SU-DHL-6 (cell line): ENCODE measurements around the gene GABBR2.

Source experiments
- H2AFZ ChIP-seq: fragments of 200-600 bp; sonication (generic); 2 replicates; pipeline ENCODE4 v1.6.1; 2014; ENCODE audit warnings: low read depth, mild to moderate bottlenecking, moderate library complexity, mixed read lengths, antibody characterized with exemption, low read length; ENCODE audit not compliant: severe bottlenecking
- H3F3A ChIP-seq: fragments of 200-600 bp; shearing (Covaris generic); 2 replicates; pipeline ENCODE4 v1.6.0; 2016; ENCODE audit warnings: antibody characterized with exemption, mild to moderate bottlenecking; ENCODE audit not compliant: insufficient read depth
- H3K27ac ChIP-seq: fragments of 200-600 bp; sonication (generic); 2 replicates; pipeline ENCODE4 v1.5.1; 2016; ENCODE audit warnings: low read depth, mild to moderate bottlenecking, low read length, moderate library complexity, mixed read lengths
- H3K27me3 ChIP-seq: fragments of 200-600 bp; sonication (generic), shearing (Covaris generic); 2 replicates; pipeline ENCODE4 v1.6.0; 2014; ENCODE audit warnings: mild to moderate bottlenecking, low read length
- H3K36me3 ChIP-seq: fragments of 200-600 bp; sonication (generic); 2 replicates; pipeline ENCODE4 v1.6.1; 2014; ENCODE audit warnings: mild to moderate bottlenecking, low read length, mixed read lengths
- H3K4me2 ChIP-seq: fragments of 300-600, 200-600 bp; shearing (Covaris generic), sonication (generic); 2 replicates; pipeline ENCODE4 v1.6.0; 2014; ENCODE audit warnings: low read length, low read depth, mild to moderate bottlenecking; ENCODE audit not compliant: poor library complexity, severe bottlenecking
- H3K4me3 ChIP-seq: fragments of 200-600 bp; sonication (generic); 2 replicates; pipeline ENCODE4 v1.5.1; 2014; ENCODE audit warnings: antibody characterized with exemption, low read length, mild to moderate bottlenecking, mixed read lengths; ENCODE audit not compliant: insufficient read depth, poor library complexity, severe bottlenecking
- H3K79me2 ChIP-seq: fragments of 200-600 bp; sonication (generic); 2 replicates; pipeline ENCODE4 v1.6.1; 2014; ENCODE audit warnings: mild to moderate bottlenecking, low read length, moderate library complexity; ENCODE audit not compliant: insufficient read depth
- H3K9ac ChIP-seq: fragments of 200-600 bp; sonication (generic); 2 replicates; pipeline ENCODE4 v1.7.0; 2014; ENCODE audit warnings: mild to moderate bottlenecking, low read length
- H3K9me2 ChIP-seq: fragments of 200-600 bp; sonication (generic); replicated peaks from 2 replicates; pipeline ENCODE4 v1.6.1; 2014; ENCODE audit warnings: low read length; ENCODE audit not compliant: insufficient read depth
- H3K9me3 ChIP-seq: fragments of 200-600 bp; sonication (generic); 2 replicates; pipeline ENCODE4 v1.6.1; 2014; ENCODE audit warnings: low read length, mixed read lengths; ENCODE audit not compliant: insufficient read depth
- H4K20me1 ChIP-seq: fragments of 200-600 bp; sonication (generic); 2 replicates; pipeline ENCODE4 v1.6.1; 2014; ENCODE audit warnings: low read depth, mild to moderate bottlenecking, antibody characterized with exemption, low read length, moderate library complexity, mixed read lengths
- EZH2phosphoT487 ChIP-seq: fragments of 200-600 bp; sonication (generic), shearing (Covaris generic); conservative IDR thresholded peaks from 2 replicates; pipeline ENCODE4 v1.6.1; 2018; ENCODE audit warnings: mild to moderate bottlenecking, antibody characterized with exemption, low read length, moderate library complexity, mixed read lengths
- TF ChIP-seq, protein P1 (sequence below): fragments of 200-600 bp; sonication (generic); IDR thresholded peaks from one replicate; pipeline ENCODE4 v1.5.1; 2017; ENCODE audit warnings: antibody characterized with exemption, mild to moderate bottlenecking, low read length, moderate library complexity; ENCODE audit not compliant: insufficient read depth, poor library complexity, severe bottlenecking

Gene GABBR2

DNA sequence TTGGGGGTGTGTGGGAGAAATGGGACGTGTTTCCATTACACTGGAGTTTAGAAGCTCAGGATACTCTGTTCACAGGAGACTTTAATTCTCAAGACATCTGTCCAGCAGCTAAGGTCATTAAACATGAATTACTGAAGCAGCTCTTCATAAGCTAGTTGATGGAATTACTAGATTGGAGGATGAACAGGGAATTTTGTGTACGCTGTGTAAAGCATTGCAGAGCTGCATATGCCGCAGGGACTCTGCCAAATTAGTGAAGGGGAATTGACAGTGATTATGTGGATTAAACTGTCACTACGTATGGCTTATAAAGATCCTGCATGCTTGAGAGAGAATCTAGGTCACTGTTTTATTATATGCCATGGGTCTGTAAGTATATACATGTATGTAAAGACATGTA is 275.8 kb downstream of the GABBR2 start:
- no peak overlapping the region for H2AFZ ChIP-seq
- H3K4me3 ChIP-seq, result no peak overlapping the region
- H3K27me3 ChIP-seq, result no peaks in the 10 kb centered on the region
- no peaks in the 10 kb centered on the region for H3K79me2 ChIP-seq
- no peaks in the 10 kb centered on the region for H4K20me1 ChIP-seq
- H3K9me2 ChIP-seq, result no peaks in the 10 kb centered on the region
- H3K4me2 ChIP-seq, result no peak overlapping the region
- H3K27ac ChIP-seq, result no peak overlapping the region
- no peaks in the 10 kb centered on the region for H3K36me3 ChIP-seq
- no peaks in the 10 kb centered on the region for H3F3A ChIP-seq
- no peaks in the 10 kb centered on the region for H3K9me3 ChIP-seq
- TF ChIP-seq EZH2phosphoT487, result no peak
- TF ChIP-seq, protein P1, sequence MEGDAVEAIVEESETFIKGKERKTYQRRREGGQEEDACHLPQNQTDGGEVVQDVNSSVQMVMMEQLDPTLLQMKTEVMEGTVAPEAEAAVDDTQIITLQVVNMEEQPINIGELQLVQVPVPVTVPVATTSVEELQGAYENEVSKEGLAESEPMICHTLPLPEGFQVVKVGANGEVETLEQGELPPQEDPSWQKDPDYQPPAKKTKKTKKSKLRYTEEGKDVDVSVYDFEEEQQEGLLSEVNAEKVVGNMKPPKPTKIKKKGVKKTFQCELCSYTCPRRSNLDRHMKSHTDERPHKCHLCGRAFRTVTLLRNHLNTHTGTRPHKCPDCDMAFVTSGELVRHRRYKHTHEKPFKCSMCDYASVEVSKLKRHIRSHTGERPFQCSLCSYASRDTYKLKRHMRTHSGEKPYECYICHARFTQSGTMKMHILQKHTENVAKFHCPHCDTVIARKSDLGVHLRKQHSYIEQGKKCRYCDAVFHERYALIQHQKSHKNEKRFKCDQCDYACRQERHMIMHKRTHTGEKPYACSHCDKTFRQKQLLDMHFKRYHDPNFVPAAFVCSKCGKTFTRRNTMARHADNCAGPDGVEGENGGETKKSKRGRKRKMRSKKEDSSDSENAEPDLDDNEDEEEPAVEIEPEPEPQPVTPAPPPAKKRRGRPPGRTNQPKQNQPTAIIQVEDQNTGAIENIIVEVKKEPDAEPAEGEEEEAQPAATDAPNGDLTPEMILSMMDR, result no peak
- H3K9ac ChIP-seq, result no peak overlapping the region

DNA sequence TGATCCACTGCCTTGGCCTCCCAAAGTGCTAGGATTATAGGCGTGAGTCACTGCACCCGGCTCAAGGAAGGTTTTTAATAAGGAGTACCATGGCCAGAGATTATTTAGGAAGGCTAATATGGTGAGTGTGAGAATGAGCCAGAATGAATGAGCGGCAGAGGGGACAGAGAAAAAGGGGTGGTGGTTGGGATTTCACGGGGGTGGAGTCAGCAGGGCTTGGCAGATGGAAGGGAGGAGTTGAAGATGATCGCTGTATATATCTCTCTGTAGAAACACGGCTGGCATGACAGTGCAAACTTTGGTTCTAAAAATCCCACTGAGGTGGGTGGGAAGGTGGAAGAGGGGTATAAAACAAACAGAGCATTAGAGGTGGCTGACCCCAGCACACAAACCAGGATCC is 276.6 kb downstream of the GABBR2 start:
- H3K9ac ChIP-seq, result no peak overlapping the region
- H3F3A ChIP-seq, result no peaks in the 10 kb centered on the region
- H2AFZ ChIP-seq, result no peak overlapping the region
- H3K4me2 ChIP-seq, result no peak overlapping the region
- no peaks in the 10 kb centered on the region for H4K20me1 ChIP-seq
- no peaks in the 10 kb centered on the region for H3K9me2 ChIP-seq
- H3K27me3 ChIP-seq, result no peaks in the 10 kb centered on the region
- no peaks in the 10 kb centered on the region for H3K36me3 ChIP-seq
- no peak overlapping the region for H3K27ac ChIP-seq
- no peaks in the 10 kb centered on the region for H3K79me2 ChIP-seq
- H3K9me3 ChIP-seq, result no peaks in the 10 kb centered on the region
- H3K4me3 ChIP-seq, result no peak overlapping the region
- no peak for TF ChIP-seq EZH2phosphoT487
- TF ChIP-seq, protein P1, result no peak

GRCh38 chr9:98430535-98431292 is 278.0 kb downstream of the GABBR2 start:
- Histone ChIP-seq H3K9me2 (no peaks in the 10 kb centered on the region), H3K27me3 (no peaks in the 10 kb centered on the region), H4K20me1 (no peaks in the 10 kb centered on the region), H3K4me2 (no peak overlapping the region), H3K36me3 (no peaks in the 10 kb centered on the region), H3K4me3 (no peak overlapping the region), H2AFZ (no peak overlapping the region), H3K9ac (no peak overlapping the region), H3F3A (no peaks in the 10 kb centered on the region), H3K79me2 (no peaks in the 10 kb centered on the region), H3K9me3 (no peaks in the 10 kb centered on the region), H3K27ac (no peak overlapping the region)
- no peak for TF ChIP-seq EZH2phosphoT487
- TF ChIP-seq, protein P1, result no peak
